ENCODE results near the gene PFKFB3.
"Not testable (repeated sequence)": the region's sequence is repeated elsewhere in the genome, so short reads cannot be mapped to it uniquely, and the experiment has no call there.

DNA sequence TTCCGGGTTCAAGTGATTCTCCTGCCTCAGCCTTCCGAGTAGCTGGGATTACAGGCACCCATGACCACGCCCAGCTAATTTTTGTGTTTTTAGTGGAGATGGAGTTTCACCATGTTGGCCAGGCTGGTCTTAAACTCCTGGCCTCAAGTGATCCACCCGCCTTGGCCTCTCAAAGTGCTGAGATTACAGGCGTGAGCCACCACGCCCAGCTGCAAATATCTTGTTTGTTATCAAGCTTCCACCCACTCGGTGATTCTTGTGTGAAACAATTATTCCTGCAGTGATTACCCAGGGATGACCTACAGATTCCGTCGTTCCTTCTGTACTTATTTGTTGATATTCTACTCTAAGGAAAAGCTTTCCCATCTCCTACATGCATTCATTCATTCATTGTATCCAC lies 12.7 kb upstream of the PFKFB3 start:
- TF ChIP-seq, protein P1, sequence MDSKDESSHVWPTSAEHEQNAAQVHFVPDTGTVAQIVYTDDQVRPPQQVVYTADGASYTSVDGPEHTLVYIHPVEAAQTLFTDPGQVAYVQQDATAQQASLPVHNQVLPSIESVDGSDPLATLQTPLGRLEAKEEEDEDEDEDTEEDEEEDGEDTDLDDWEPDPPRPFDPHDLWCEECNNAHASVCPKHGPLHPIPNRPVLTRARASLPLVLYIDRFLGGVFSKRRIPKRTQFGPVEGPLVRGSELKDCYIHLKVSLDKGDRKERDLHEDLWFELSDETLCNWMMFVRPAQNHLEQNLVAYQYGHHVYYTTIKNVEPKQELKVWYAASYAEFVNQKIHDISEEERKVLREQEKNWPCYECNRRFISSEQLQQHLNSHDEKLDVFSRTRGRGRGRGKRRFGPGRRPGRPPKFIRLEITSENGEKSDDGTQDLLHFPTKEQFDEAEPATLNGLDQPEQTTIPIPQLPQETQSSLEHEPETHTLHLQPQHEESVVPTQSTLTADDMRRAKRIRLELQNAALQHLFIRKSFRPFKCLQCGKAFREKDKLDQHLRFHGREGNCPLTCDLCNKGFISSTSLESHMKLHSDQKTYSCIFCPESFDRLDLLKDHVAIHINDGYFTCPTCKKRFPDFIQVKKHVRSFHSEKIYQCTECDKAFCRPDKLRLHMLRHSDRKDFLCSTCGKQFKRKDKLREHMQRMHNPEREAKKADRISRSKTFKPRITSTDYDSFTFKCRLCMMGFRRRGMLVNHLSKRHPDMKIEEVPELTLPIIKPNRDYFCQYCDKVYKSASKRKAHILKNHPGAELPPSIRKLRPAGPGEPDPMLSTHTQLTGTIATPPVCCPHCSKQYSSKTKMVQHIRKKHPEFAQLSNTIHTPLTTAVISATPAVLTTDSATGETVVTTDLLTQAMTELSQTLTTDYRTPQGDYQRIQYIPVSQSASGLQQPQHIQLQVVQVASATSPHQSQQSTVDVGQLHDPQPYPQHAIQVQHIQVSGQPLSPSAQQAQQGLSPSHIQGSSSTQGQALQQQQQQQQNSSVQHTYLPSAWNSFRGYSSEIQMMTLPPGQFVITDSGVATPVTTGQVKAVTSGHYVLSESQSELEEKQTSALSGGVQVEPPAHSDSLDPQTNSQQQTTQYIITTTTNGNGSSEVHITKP (tag by site-specific recombination; IDR thresholded peaks at IDR 0.05), result not testable (repeated sequence)
- TF ChIP-seq, protein P2, sequence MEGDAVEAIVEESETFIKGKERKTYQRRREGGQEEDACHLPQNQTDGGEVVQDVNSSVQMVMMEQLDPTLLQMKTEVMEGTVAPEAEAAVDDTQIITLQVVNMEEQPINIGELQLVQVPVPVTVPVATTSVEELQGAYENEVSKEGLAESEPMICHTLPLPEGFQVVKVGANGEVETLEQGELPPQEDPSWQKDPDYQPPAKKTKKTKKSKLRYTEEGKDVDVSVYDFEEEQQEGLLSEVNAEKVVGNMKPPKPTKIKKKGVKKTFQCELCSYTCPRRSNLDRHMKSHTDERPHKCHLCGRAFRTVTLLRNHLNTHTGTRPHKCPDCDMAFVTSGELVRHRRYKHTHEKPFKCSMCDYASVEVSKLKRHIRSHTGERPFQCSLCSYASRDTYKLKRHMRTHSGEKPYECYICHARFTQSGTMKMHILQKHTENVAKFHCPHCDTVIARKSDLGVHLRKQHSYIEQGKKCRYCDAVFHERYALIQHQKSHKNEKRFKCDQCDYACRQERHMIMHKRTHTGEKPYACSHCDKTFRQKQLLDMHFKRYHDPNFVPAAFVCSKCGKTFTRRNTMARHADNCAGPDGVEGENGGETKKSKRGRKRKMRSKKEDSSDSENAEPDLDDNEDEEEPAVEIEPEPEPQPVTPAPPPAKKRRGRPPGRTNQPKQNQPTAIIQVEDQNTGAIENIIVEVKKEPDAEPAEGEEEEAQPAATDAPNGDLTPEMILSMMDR (tag by site-specific recombination; IDR thresholded peaks at IDR 0.05), result not testable (repeated sequence)
- TF ChIP-seq BCL11B (tag by site-specific recombination; IDR thresholded peaks at IDR 0.05; ENCODE audit: low read depth); YY1 (tag by site-specific recombination; IDR thresholded peaks at IDR 0.05); ZFHX2 (tag by site-specific recombination; conservative IDR thresholded peaks at IDR 0.05); ZNF549 (tag by site-specific recombination; IDR thresholded peaks at IDR 0.05); ZNF571 (tag by site-specific recombination; IDR thresholded peaks at IDR 0.05); ZNF121 (tag by site-specific recombination; IDR thresholded peaks at IDR 0.05): not testable (repeated sequence)
- TF ChIP-seq, protein P3, sequence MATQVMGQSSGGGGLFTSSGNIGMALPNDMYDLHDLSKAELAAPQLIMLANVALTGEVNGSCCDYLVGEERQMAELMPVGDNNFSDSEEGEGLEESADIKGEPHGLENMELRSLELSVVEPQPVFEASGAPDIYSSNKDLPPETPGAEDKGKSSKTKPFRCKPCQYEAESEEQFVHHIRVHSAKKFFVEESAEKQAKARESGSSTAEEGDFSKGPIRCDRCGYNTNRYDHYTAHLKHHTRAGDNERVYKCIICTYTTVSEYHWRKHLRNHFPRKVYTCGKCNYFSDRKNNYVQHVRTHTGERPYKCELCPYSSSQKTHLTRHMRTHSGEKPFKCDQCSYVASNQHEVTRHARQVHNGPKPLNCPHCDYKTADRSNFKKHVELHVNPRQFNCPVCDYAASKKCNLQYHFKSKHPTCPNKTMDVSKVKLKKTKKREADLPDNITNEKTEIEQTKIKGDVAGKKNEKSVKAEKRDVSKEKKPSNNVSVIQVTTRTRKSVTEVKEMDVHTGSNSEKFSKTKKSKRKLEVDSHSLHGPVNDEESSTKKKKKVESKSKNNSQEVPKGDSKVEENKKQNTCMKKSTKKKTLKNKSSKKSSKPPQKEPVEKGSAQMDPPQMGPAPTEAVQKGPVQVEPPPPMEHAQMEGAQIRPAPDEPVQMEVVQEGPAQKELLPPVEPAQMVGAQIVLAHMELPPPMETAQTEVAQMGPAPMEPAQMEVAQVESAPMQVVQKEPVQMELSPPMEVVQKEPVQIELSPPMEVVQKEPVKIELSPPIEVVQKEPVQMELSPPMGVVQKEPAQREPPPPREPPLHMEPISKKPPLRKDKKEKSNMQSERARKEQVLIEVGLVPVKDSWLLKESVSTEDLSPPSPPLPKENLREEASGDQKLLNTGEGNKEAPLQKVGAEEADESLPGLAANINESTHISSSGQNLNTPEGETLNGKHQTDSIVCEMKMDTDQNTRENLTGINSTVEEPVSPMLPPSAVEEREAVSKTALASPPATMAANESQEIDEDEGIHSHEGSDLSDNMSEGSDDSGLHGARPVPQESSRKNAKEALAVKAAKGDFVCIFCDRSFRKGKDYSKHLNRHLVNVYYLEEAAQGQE (tag by site-specific recombination; IDR thresholded peaks at IDR 0.05), result not testable (repeated sequence)
- TF ChIP-seq, protein P4, sequence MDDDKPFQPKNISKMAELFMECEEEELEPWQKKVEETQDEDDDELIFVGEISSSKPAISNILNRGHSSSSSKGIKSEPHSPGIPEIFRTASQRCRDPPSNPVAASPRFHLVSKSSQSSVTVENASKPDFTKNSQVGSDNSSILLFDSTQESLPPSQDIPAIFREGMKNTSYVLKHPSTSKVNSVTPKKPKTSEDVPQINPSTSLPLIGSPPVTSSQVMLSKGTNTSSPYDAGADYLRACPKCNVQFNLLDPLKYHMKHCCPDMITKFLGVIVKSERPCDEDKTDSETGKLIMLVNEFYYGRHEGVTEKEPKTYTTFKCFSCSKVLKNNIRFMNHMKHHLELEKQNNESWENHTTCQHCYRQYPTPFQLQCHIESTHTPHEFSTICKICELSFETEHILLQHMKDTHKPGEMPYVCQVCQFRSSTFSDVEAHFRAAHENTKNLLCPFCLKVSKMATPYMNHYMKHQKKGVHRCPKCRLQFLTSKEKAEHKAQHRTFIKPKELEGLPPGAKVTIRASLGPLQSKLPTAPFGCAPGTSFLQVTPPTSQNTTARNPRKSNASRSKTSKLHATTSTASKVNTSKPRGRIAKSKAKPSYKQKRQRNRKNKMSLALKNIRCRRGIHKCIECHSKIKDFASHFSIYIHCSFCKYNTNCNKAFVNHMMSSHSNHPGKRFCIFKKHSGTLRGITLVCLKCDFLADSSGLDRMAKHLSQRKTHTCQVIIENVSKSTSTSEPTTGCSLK (tag by site-specific recombination; IDR thresholded peaks at IDR 0.05), result not testable (repeated sequence)
- TF ChIP-seq, protein P5, sequence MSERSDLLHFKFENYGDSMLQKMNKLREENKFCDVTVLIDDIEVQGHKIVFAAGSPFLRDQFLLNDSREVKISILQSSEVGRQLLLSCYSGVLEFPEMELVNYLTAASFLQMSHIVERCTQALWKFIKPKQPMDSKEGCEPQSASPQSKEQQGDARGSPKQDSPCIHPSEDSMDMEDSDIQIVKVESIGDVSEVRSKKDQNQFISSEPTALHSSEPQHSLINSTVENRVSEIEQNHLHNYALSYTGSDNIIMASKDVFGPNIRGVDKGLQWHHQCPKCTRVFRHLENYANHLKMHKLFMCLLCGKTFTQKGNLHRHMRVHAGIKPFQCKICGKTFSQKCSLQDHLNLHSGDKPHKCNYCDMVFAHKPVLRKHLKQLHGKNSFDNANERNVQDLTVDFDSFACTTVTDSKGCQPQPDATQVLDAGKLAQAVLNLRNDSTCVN (tag by site-specific recombination; optimal IDR thresholded peaks at IDR 0.05), result not testable (repeated sequence)
- TF ChIP-seq, protein P6, sequence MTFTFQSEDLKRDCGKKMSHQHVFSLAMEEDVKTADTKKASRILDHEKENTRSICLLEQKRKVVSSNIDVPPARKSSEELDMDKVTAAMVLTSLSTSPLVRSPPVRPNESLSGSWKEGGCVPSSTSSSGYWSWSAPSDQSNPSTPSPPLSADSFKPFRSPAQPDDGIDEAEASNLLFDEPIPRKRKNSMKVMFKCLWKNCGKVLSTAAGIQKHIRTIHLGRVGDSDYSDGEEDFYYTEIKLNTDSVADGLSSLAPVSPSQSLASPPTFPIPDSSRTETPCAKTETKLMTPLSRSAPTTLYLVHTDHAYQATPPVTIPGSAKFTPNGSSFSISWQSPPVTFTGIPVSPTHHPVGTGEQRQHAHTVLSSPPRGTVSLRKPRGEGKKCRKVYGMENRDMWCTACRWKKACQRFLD (tag by site-specific recombination; IDR thresholded peaks at IDR 0.05), result not testable (repeated sequence)
